Measurements from ENCODE around the gene FAM217B. TPM values are rescaled to one million over a fixed set of nuclear protein-coding genes. Genes with fewer than 3 reads are reported as not detected.

Gene FAM217B
- total and polyA plus RNA-seq, 2 donors from 2014 or later: 3.2 to 15.5 TPM

GRCh38 chr20:59938221-59938620 lies 2.0 kb upstream of the FAM217B start:
- FAIRE-seq: no peak

GRCh38 chr20:59938696-59939051 lies 1.5 kb upstream of the FAM217B start:
- no peaks in the 10 kb centered on the region for H3K27me3 ChIP-seq (ENCODE audit: control insufficient read depth, insufficient read depth, low read length)
- no peak overlapping the region for H3K9ac ChIP-seq (ENCODE audit: low read length in 3 of 3)
- H3K4me3 ChIP-seq (ENCODE audit: low read length in 3 of 3): peak overlapping the region in 1 of 3 donors; percentile 75
- no peak overlapping the region for H3K27ac ChIP-seq (ENCODE audit: low read depth in 2 of 2, low read length in 2 of 2)
- intact Hi-C loops (cut with DNase I): no loop called here
- no peak for TF ChIP-seq CTCF (IDR thresholded peaks at IDR 0.05; ENCODE audit: borderline replicate concordance, extremely low read depth, insufficient read depth)
- FAIRE-seq (no peak), DNase-seq (no peak)
- H3K4me1 ChIP-seq (ENCODE audit: control insufficient read depth in 2 of 3, insufficient read depth in 2 of 3, low read depth in 1 of 3, low read length in 3 of 3): peaks cover 4 to 16% (median 10%) of the 10 kb centered on the region in 3 donors
- H3K9me3 ChIP-seq (ENCODE audit: control insufficient read depth in 2 of 3, insufficient read depth in 1 of 3, low read length in 3 of 3): no peaks in the 10 kb centered on the region
- H3K36me3 ChIP-seq (ENCODE audit: control insufficient read depth in 2 of 3, insufficient read depth in 3 of 3, low read length in 3 of 3): peaks cover 0 to 10% (median 0%) of the 10 kb centered on the region in 3 donors

More at GRCh38 chr20:59938221-59938620, 2.0 kb upstream of the FAM217B start:
- H3K4me1 ChIP-seq (ENCODE audit: control insufficient read depth in 2 of 3, insufficient read depth in 2 of 3, low read depth in 1 of 3, low read length in 3 of 3): peaks cover 4 to 16% (median 10%) of the 10 kb centered on the region in 3 donors
- intact Hi-C loops (cut with DNase I): no loop called here
- no peaks in the 10 kb centered on the region for H3K9me3 ChIP-seq (ENCODE audit: control insufficient read depth in 2 of 3, insufficient read depth in 1 of 3, low read length in 3 of 3)
- peaks cover 0 to 8% (median 0%) of the 10 kb centered on the region in 3 donors for H3K36me3 ChIP-seq (ENCODE audit: control insufficient read depth in 2 of 3, insufficient read depth in 3 of 3, low read length in 3 of 3)
- peak overlapping the region in 2 of 3 donors; percentile 14 to 75 for H3K4me3 ChIP-seq (ENCODE audit: low read length in 3 of 3)
- H3K9ac ChIP-seq (ENCODE audit: low read length in 3 of 3): no peak overlapping the region
- no peak for TF ChIP-seq CTCF (IDR thresholded peaks at IDR 0.05; ENCODE audit: borderline replicate concordance, extremely low read depth, insufficient read depth)
- no peak overlapping the region for H3K27ac ChIP-seq (ENCODE audit: low read depth in 2 of 2, low read length in 2 of 2)
- no peaks in the 10 kb centered on the region for H3K27me3 ChIP-seq (ENCODE audit: control insufficient read depth, insufficient read depth, low read length)
- DNase-seq: no peak

DNA sequence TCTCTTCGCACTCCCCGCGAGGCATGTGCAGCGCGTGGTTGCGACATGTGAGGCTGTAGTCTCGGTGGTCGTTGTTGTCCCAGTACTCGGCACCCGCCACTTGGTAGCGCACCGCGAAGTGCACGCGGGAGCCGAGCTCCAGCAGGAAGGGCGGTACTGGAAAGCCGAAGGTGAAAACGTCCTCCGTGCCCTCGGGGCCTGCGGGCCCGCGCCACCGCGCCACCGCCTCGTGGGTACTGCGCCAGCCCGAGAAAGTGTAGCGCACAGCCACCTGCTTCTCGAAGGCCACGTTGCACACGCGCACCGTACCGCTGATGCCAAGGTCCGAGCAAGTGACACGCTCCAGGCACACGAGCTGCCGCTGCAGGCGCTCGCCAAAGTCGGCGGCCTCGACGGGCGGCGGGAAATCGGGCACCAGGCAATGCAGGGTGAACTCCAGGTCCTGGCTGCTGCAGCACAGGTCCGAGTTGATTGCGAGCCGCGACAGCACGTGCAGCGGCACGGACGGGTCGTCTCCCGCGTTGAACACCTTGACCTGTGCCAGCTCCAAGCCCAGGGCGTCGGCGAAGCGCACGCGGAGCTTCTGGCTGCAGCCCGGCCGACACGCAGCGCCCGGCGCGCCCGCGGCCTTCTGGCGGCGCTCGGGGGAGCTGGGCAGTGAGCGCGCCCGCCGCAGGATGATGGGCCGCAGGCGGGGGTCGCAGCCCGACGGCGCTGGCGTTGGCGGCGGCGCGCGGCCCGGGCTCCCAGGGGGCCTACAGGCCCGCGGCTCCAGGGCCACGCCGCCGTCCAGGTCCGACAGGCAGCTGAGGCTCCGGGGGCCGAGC lies 924 bp upstream of the FAM217B start:
- Histone ChIP-seq H3K27me3 (ENCODE audit: control insufficient read depth, insufficient read depth, low read length) (no peaks in the 10 kb centered on the region), H3K9me3 (ENCODE audit: control insufficient read depth in 2 of 3, insufficient read depth in 1 of 3, low read length in 3 of 3) (no peaks in the 10 kb centered on the region), H3K4me1 (ENCODE audit: control insufficient read depth in 2 of 3, insufficient read depth in 2 of 3, low read depth in 1 of 3, low read length in 3 of 3) (peaks cover 4 to 16% (median 10%) of the 10 kb centered on the region in 3 donors), H3K9ac (ENCODE audit: low read length in 3 of 3) (peak overlapping the region in 1 of 3 donors; percentile 69), H3K4me3 (ENCODE audit: low read length in 3 of 3) (peak overlapping the region in 2 of 3 donors; percentile 75 to 98), H3K27ac (ENCODE audit: low read depth in 2 of 2, low read length in 2 of 2) (peak overlapping the region; percentile 94 to 98), H3K36me3 (ENCODE audit: control insufficient read depth in 2 of 3, insufficient read depth in 3 of 3, low read length in 3 of 3) (peaks cover 0 to 16% (median 1%) of the 10 kb centered on the region in 3 donors)
- FAIRE-seq (no peak), DNase-seq (peak in 4 of 5 donors; percentile 44 to 78 (median 68))
- no peak for TF ChIP-seq CTCF (IDR thresholded peaks at IDR 0.05; ENCODE audit: borderline replicate concordance, extremely low read depth, insufficient read depth)
- intact Hi-C loops (cut with DNase I): no loop called here

All from kidney (tissue), 14 donors.